ENCODE results near the gene SMARCA4. TPM values are rescaled to one million over a fixed set of nuclear protein-coding genes. Genes with fewer than 3 reads are reported as not detected.

SMARCA4 gene
- total and polyA plus RNA-seq, 4 donors: 15.9 to 35.4 (median 22.5) TPM

DNA sequence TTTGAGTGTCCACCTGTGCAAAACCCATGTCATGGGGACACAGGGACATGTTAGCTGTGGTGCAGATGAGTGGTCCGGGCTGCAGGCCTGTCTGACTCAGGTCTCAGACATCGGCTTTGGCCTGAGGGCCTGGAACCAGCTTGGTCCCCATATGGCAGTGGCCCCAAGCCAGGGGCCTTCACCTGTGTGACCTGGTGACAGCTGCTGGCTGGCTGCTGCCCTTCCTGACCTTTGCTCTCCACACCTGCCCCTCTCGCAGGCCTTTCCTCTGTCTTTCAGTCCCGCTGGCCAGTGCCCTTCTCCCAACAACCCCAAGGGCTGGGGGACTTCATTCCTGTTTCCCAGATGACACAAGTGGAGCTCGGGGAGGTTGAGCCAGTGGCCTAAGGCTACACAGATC is 105.5 kb downstream of the SMARCA4 start:
- Histone ChIP-seq H3K27ac (ENCODE audit: low read depth in 1 of 2, low read length in 2 of 2) (peak overlapping the region in 1 of 2 donors; percentile 50), H3K27me3 (ENCODE audit: control insufficient read depth in 4 of 4, insufficient read depth in 4 of 4, low read length in 3 of 4) (no peaks in the 10 kb centered on the region), H3K9ac (ENCODE audit: low read depth in 1 of 2, low read length in 2 of 2) (no peak overlapping the region), H3K4me1 (ENCODE audit: control insufficient read depth in 4 of 4, insufficient read depth in 4 of 4, low read length in 3 of 4) (peaks cover 4 to 22% (median 20%) of the 10 kb centered on the region in 4 donors), H3K9me3 (ENCODE audit: control insufficient read depth in 4 of 4, low read length in 3 of 4) (no peaks in the 10 kb centered on the region), H3K4me3 (ENCODE audit: low read depth in 1 of 3, low read length in 3 of 3) (no peak overlapping the region), H3K36me3 (ENCODE audit: control insufficient read depth in 4 of 4, insufficient read depth in 3 of 4, low read depth in 1 of 4, low read length in 3 of 4) (peaks cover 0 to 4% (median 1%) of the 10 kb centered on the region in 4 donors)
- TF ChIP-seq, protein P1, sequence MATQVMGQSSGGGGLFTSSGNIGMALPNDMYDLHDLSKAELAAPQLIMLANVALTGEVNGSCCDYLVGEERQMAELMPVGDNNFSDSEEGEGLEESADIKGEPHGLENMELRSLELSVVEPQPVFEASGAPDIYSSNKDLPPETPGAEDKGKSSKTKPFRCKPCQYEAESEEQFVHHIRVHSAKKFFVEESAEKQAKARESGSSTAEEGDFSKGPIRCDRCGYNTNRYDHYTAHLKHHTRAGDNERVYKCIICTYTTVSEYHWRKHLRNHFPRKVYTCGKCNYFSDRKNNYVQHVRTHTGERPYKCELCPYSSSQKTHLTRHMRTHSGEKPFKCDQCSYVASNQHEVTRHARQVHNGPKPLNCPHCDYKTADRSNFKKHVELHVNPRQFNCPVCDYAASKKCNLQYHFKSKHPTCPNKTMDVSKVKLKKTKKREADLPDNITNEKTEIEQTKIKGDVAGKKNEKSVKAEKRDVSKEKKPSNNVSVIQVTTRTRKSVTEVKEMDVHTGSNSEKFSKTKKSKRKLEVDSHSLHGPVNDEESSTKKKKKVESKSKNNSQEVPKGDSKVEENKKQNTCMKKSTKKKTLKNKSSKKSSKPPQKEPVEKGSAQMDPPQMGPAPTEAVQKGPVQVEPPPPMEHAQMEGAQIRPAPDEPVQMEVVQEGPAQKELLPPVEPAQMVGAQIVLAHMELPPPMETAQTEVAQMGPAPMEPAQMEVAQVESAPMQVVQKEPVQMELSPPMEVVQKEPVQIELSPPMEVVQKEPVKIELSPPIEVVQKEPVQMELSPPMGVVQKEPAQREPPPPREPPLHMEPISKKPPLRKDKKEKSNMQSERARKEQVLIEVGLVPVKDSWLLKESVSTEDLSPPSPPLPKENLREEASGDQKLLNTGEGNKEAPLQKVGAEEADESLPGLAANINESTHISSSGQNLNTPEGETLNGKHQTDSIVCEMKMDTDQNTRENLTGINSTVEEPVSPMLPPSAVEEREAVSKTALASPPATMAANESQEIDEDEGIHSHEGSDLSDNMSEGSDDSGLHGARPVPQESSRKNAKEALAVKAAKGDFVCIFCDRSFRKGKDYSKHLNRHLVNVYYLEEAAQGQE (IDR thresholded peaks at IDR 0.05): peak; percentile 55
- peak; percentile 90 to 91 for TF ChIP-seq RXRA (IDR thresholded peaks at IDR 0.05)
- peak; percentile 19 for TF ChIP-seq FOXA1 (IDR thresholded peaks at IDR 0.05)
- TF ChIP-seq, protein P2, sequence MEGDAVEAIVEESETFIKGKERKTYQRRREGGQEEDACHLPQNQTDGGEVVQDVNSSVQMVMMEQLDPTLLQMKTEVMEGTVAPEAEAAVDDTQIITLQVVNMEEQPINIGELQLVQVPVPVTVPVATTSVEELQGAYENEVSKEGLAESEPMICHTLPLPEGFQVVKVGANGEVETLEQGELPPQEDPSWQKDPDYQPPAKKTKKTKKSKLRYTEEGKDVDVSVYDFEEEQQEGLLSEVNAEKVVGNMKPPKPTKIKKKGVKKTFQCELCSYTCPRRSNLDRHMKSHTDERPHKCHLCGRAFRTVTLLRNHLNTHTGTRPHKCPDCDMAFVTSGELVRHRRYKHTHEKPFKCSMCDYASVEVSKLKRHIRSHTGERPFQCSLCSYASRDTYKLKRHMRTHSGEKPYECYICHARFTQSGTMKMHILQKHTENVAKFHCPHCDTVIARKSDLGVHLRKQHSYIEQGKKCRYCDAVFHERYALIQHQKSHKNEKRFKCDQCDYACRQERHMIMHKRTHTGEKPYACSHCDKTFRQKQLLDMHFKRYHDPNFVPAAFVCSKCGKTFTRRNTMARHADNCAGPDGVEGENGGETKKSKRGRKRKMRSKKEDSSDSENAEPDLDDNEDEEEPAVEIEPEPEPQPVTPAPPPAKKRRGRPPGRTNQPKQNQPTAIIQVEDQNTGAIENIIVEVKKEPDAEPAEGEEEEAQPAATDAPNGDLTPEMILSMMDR (IDR thresholded peaks at IDR 0.05; ENCODE audit: low read depth, low read length, missing input control): no peak
- TF ChIP-seq HNF4A (conservative IDR thresholded peaks at IDR 0.05): peak; percentile 81 to 87
- TF ChIP-seq GABPA (IDR thresholded peaks at IDR 0.05 in 1 of 2, conservative IDR thresholded peaks at IDR 0.05 in 1 of 2): no peak
- TF ChIP-seq, protein P3, sequence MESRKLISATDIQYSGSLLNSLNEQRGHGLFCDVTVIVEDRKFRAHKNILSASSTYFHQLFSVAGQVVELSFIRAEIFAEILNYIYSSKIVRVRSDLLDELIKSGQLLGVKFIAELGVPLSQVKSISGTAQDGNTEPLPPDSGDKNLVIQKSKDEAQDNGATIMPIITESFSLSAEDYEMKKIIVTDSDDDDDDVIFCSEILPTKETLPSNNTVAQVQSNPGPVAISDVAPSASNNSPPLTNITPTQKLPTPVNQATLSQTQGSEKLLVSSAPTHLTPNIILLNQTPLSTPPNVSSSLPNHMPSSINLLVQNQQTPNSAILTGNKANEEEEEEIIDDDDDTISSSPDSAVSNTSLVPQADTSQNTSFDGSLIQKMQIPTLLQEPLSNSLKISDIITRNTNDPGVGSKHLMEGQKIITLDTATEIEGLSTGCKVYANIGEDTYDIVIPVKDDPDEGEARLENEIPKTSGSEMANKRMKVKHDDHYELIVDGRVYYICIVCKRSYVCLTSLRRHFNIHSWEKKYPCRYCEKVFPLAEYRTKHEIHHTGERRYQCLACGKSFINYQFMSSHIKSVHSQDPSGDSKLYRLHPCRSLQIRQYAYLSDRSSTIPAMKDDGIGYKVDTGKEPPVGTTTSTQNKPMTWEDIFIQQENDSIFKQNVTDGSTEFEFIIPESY (IDR thresholded peaks at IDR 0.05): no peak
- TF ChIP-seq YY1 (IDR thresholded peaks at IDR 0.05): peak; percentile 24
- no peak for TF ChIP-seq FOXA2 (IDR thresholded peaks at IDR 0.05)
- TF ChIP-seq TAF1 (conservative IDR thresholded peaks at IDR 0.05): no peak
- TF ChIP-seq ATF3 (IDR thresholded peaks at IDR 0.05): no peak
- TF ChIP-seq NR2F2 (IDR thresholded peaks at IDR 0.05): peak; percentile 96
- TF ChIP-seq, protein P4, sequence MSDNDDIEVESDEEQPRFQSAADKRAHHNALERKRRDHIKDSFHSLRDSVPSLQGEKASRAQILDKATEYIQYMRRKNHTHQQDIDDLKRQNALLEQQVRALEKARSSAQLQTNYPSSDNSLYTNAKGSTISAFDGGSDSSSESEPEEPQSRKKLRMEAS (IDR thresholded peaks at IDR 0.05): no peak
- peak in 1 of 2 donors; percentile 28 for TF ChIP-seq JUND (IDR thresholded peaks at IDR 0.05)
- peak; percentile 86 for TF ChIP-seq SP1 (IDR thresholded peaks at IDR 0.05)
- TF ChIP-seq EGR1 (IDR thresholded peaks at IDR 0.05; ENCODE audit: low read depth in 2 of 2): no peak
- peak; percentile 44 for TF ChIP-seq HNF4G (IDR thresholded peaks at IDR 0.05)
- peak in 1 of 2 donors; percentile 59 for TF ChIP-seq RAD21 (IDR thresholded peaks at IDR 0.05)
- DNase-seq (ENCODE audit: low spot score): peak; percentile 58
- WGBS: 36% methylated on average over 5 of the region's 5 CpGs

Data from liver (tissue), 9 donors.